H1 (cell line): ENCODE measurements around the gene AGAP3. TPM values are rescaled to one million over a fixed set of nuclear protein-coding genes. Genes with fewer than 3 reads are reported as not detected.

ENCODE experiments used
- CTCF ChIA-PET: fragments of 300-600 bp; sonication (Branson Sonifier 250); formaldehyde crosslinking; loops from one replicate; lab custom pipeline; 2021; ENCODE audit not compliant: partially characterized antibody; lab: Charles Lee
- POLR2A ChIA-PET: fragments of 300-600 bp; sonication (Branson Sonifier 250); formaldehyde crosslinking; loops from one replicate; lab custom pipeline; 2021; ENCODE audit warnings: inconsistent platforms; ENCODE audit not compliant: partially characterized antibody; lab: Charles Lee
- DNase-seq, 2 experiments: peaks; one replicate each; pipeline versions ENCODE4 v3.0.0 to v3.0.0-alpha.2; 2010 to 2022; ENCODE audit warnings: low spot score in 2 of 2, low read depth in 1 of 2, mixed read lengths in 1 of 2
- FAIRE-seq: peaks from 2 replicates; lab custom pipeline; 2011; peaks lifted over from hg19 to GRCh38; lab: Jason Lieb, UNC
- H2AFZ ChIP-seq: 2 replicates; pipeline ENCODE4 v1.8.1; 2012; ENCODE audit warnings: low read length, inconsistent platforms
- H2AK5ac ChIP-seq: 2 replicates; pipeline ENCODE4 v1.6.1; 2013; ENCODE audit warnings: low read depth, low read length
- H2BK120ac ChIP-seq: replicated peaks from 2 replicates; pipeline ENCODE3; 2013; ENCODE audit warnings: low read depth, low read length, inconsistent platforms
- H2BK12ac ChIP-seq: 2 replicates; pipeline ENCODE4 v1.6.1; 2013; ENCODE audit warnings: low read depth, low read length
- H2BK15ac ChIP-seq: 2 replicates; pipeline ENCODE4 v1.6.1; 2013; ENCODE audit warnings: low read length
- H2BK20ac ChIP-seq: 2 replicates; pipeline ENCODE4 v1.6.1; 2013; ENCODE audit warnings: low read length
- H2BK5ac ChIP-seq: 2 replicates; pipeline ENCODE4 v1.6.1; 2013; ENCODE audit warnings: low read depth, low read length
- H3K14ac ChIP-seq: 2 replicates; pipeline ENCODE4 v1.6.1; 2013; ENCODE audit warnings: inconsistent platforms; ENCODE audit not compliant: insufficient read length
- H3K18ac ChIP-seq: 2 replicates; pipeline ENCODE4 v1.6.1; 2013; ENCODE audit warnings: low read length; ENCODE audit errors: extremely low read depth
- H3K23ac ChIP-seq: 2 replicates; pipeline ENCODE4 v1.6.1; 2013; ENCODE audit warnings: inconsistent platforms; ENCODE audit not compliant: insufficient read length
- H3K23me2 ChIP-seq: 2 replicates; pipeline ENCODE4 v1.6.1; 2013; ENCODE audit warnings: low read depth, low read length
- H3K27ac ChIP-seq: 2 replicates; pipeline ENCODE4 v1.6.1; 2011; ENCODE audit warnings: low read depth, low read length, inconsistent platforms
- H3K27me3 ChIP-seq, 4 experiments: replicated peaks in 1 of 4; 1 replicate in 1 of 4; 2 replicates in 3 of 4; pipeline versions ENCODE4 v1.6.1 to v1.8.1; 2011 to 2013; ENCODE audit warnings: low read length in 3 of 4, mild to moderate bottlenecking in 3 of 4, inconsistent platforms in 2 of 4, mixed read lengths in 2 of 4, moderate library complexity in 1 of 4; ENCODE audit not compliant: control insufficient read depth in 3 of 4, insufficient read depth in 3 of 4; ENCODE audit errors: extremely low read depth in 1 of 4
- H3K36me3 ChIP-seq, 4 experiments: 2 replicates each; pipeline versions ENCODE4 v1.6.1 to v1.8.1; 2011 to 2013; ENCODE audit warnings: mild to moderate bottlenecking in 4 of 4, low read length in 3 of 4, moderate library complexity in 2 of 4, control low read depth in 1 of 4, inconsistent platforms in 1 of 4; ENCODE audit not compliant: insufficient read depth in 4 of 4, control insufficient read depth in 2 of 4
- H3K4ac ChIP-seq: replicated peaks from 2 replicates; pipeline ENCODE3; 2013; ENCODE audit warnings: low read length, low read depth, mixed read lengths, inconsistent platforms; ENCODE audit not compliant: insufficient read length
- H3K4me1 ChIP-seq, 4 experiments: replicated peaks in 1 of 4; 1 replicate in 1 of 4; 2 replicates in 3 of 4; pipeline versions ENCODE4 v1.6.1 to v1.8.1; 2011 to 2013; ENCODE audit warnings: low read length in 3 of 4, inconsistent platforms in 2 of 4, mixed read lengths in 1 of 4; ENCODE audit not compliant: insufficient read depth in 4 of 4, control insufficient read depth in 3 of 4
- H3K4me2 ChIP-seq, 2 experiments: 2 replicates each; pipeline versions ENCODE4 v1.6.1 to v1.8.1; 2011 to 2013; ENCODE audit warnings: low read depth in 2 of 2, low read length in 2 of 2, control low read depth in 1 of 2, inconsistent platforms in 1 of 2, mild to moderate bottlenecking in 1 of 2; ENCODE audit not compliant: insufficient read depth in 1 of 2
- H3K4me3 ChIP-seq, 4 experiments: fragments of 200-600, 300-600 bp in 1 of 4; sonication (generic), shearing (Covaris generic), sonication (Bioruptor Twin) in 1 of 4; 2 replicates each; pipeline versions ENCODE4 v1.5.1 to v1.8.1; 2011 to 2016; ENCODE audit warnings: low read length in 4 of 4, low read depth in 3 of 4, control low read depth in 2 of 4, inconsistent platforms in 2 of 4, mild to moderate bottlenecking in 2 of 4, mixed read lengths in 1 of 4, moderate library complexity in 1 of 4; ENCODE audit not compliant: insufficient read depth in 2 of 4; ENCODE audit errors: extremely low read depth in 1 of 4
- H3K56ac ChIP-seq: replicated peaks from 2 replicates; pipeline ENCODE3; 2013; ENCODE audit warnings: low read depth, mild to moderate bottlenecking, mixed read lengths, low read length, inconsistent platforms; ENCODE audit not compliant: insufficient read length
- H3K79me1 ChIP-seq: 2 replicates; pipeline ENCODE4 v1.6.1; 2013; ENCODE audit warnings: low read depth, low read length, control low read depth
- H3K79me2 ChIP-seq, 2 experiments: 2 replicates each; pipeline versions ENCODE4 v1.6.1 to v1.8.1; 2012 to 2013; ENCODE audit warnings: low read length in 2 of 2, mild to moderate bottlenecking in 2 of 2, inconsistent platforms in 1 of 2; ENCODE audit not compliant: insufficient read depth in 2 of 2, control insufficient read depth in 1 of 2
- H3K9ac ChIP-seq, 4 experiments: replicated peaks in 1 of 4; 1 replicate in 1 of 4; 2 replicates in 3 of 4; pipeline versions ENCODE4 v1.6.1 to v1.8.1; 2011 to 2013; ENCODE audit warnings: low read depth in 3 of 4, low read length in 3 of 4, control low read depth in 2 of 4, mild to moderate bottlenecking in 2 of 4, moderate library complexity in 2 of 4, inconsistent platforms in 1 of 4; ENCODE audit errors: extremely low read depth in 1 of 4
- H3K9me3 ChIP-seq, 2 experiments: 2 replicates each; pipeline versions ENCODE4 v1.6.1 to v1.8.1; 2012 to 2013; ENCODE audit warnings: mild to moderate bottlenecking in 2 of 2, moderate library complexity in 2 of 2, control low read depth in 1 of 2, inconsistent platforms in 1 of 2, low read depth in 1 of 2, low read length in 1 of 2, mixed read lengths in 1 of 2; ENCODE audit not compliant: insufficient read depth in 2 of 2
- H4K20me1 ChIP-seq, 2 experiments: replicated peaks in 1 of 2; 2 replicates each; pipeline versions ENCODE3 to v1.8.1; 2011 to 2013; ENCODE audit warnings: inconsistent platforms in 2 of 2, low read length in 2 of 2, mild to moderate bottlenecking in 1 of 2; ENCODE audit not compliant: insufficient read depth in 2 of 2, control insufficient read depth in 1 of 2
- H4K5ac ChIP-seq: 2 replicates; pipeline ENCODE4 v1.6.1; 2013; ENCODE audit warnings: low read length, low read depth, mixed read lengths, inconsistent platforms; ENCODE audit not compliant: insufficient read length
- H4K8ac ChIP-seq: 2 replicates; pipeline ENCODE4 v1.8.0; 2013; ENCODE audit warnings: mild to moderate bottlenecking, moderate library complexity, low read length, inconsistent platforms; ENCODE audit not compliant: insufficient read depth; ENCODE audit errors: extremely low read depth
- H4K91ac ChIP-seq: replicated peaks from 2 replicates; pipeline ENCODE3; 2013; ENCODE audit warnings: low read length, mixed read lengths, inconsistent platforms; ENCODE audit not compliant: insufficient read length
- KDM5A ChIP-seq: fragments of 200-600 bp; IDR thresholded peaks from 2 replicates; pipeline ENCODE4 v1.7.1; 2012; ENCODE audit warnings: mild to moderate bottlenecking, low read length, inconsistent platforms, mixed read lengths
- NRF1 ChIP-seq: IDR thresholded peaks from 2 replicates; pipeline ENCODE4 v1.6.1; 2011; ENCODE audit warnings: mild to moderate bottlenecking, low read depth, low read length, improper control_type of control experiment
- SAP30 ChIP-seq: fragments of 300-600 bp; sonication (generic); IDR thresholded peaks from 2 replicates; pipeline ENCODE4 v1.7.1; 2012; ENCODE audit warnings: low read length, moderate library complexity, mild to moderate bottlenecking, inconsistent platforms; ENCODE audit not compliant: insufficient read depth, insufficient replicate concordance
- SP1 ChIP-seq: IDR thresholded peaks from 2 replicates; pipeline ENCODE4 v1.6.1; 2011; ENCODE audit warnings: low read depth, low read length
- TEAD4 ChIP-seq: IDR thresholded peaks from 2 replicates; pipeline ENCODE4 v1.6.1; 2012; ENCODE audit warnings: low read depth, low read length, inconsistent platforms, mixed read lengths
- WGBS, 2 experiments: shearing (Covaris generic) in 1 of 2; methylation state at CpG; one replicate each; pipeline versions ENCODE4 v1.1.6 to v1.1.7; 2013 to 2015; ENCODE audit warnings: low lambda C conversion rate in 2 of 2, mixed read lengths in 2 of 2, inconsistent platforms in 1 of 2, low coverage in 1 of 2, missing lambda C conversion rate in 1 of 2; ENCODE audit not compliant: insufficient replicate concordance in 2 of 2, insufficient coverage in 1 of 2, insufficient read length in 1 of 2; ENCODE audit errors: extremely low coverage in 1 of 2, missing lambda C conversion rate in 1 of 2; 5-methylcytosine and 5-hydroxymethylcytosine counted together
- polyA plus RNA-seq, 7 experiments: library from polyadenylated mRNA; depleted of rRNA in 3 of 7; stranded (reverse) in 5 of 7; unstranded in 2 of 7; fragments of >200 nt in 5 of 7; fragments of 200-250 nt in 2 of 7; gene quantifications; 1 replicate in 5 of 7; 2 replicates in 1 of 7; 4 replicates in 1 of 7; pipeline versions ENCODE4 v1.2.1 to v1.2.3, GENCODE V29; 2011 to 2013; ENCODE audit warnings: missing spikeins in 2 of 7, mixed read lengths in 2 of 7
- total RNA-seq: library from RNA; stranded (reverse); fragmentation: NEBNext Ultra II Directional; extraction: Animal tissue kit (Norgen Biotek cat#: 25700); gene quantifications from 2 replicates; pipeline ENCODE4 v1.2.1, GENCODE V29; 2021

The AGAP3 gene
- total and polyA plus RNA-seq, 2 of the 8 experiments (the other 6 are each of a cell fraction or from before 2014, with no cell fraction given), result 66.4 to 120 TPM

DNA sequence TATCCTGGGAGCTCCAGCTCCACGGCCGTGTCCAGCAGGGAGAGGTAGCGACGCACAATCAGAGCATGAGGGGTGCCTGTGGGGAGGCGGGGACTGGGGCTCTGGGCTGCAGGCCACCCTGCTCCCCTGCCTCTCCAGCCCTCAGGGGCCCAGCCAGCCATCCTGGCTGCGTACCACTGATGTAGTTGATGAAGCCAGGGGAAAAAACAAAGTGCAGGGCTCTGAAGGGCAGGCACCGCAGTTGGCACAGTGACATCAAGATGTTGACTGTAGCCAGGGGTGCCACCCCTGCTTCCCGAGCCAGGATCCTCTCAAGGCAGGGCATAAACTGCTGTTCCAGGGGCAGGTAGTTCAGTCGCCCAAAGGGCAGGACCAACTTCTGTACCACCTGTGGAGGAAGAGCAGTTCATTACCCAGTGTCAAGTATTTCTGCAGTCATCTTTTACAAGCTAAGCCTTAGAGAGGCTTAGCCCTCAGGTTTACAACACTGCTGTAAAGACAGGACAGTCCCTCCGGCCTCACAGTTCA lies 8.5 kb upstream of the AGAP3 start:
- WGBS, 2 experiments, result 85% methylated on average over 10 of the region's 10 CpGs; no CpG with 5 or more reads in 1 of the 2 experiments
- no peak overlapping the region for H2BK15ac ChIP-seq
- FAIRE-seq (no peak), DNase-seq (no peak)
- peaks cover 0 to 10% of the 10 kb centered on the region in 2 experiments; a peak in 1 of 4 replicates for H3K79me2 ChIP-seq
- no peak overlapping the region for H3K14ac ChIP-seq
- H3K4me1 ChIP-seq, result peaks cover 0 to 35% (median 24%) of the 10 kb centered on the region in 4 experiments; a peak in 6 of 7 replicates
- H2BK120ac ChIP-seq, result no peak overlapping the region
- H4K8ac ChIP-seq, result peak overlapping the region; percentile 84
- peaks cover 15% of the 10 kb centered on the region for H3K23me2 ChIP-seq
- ChIA-PET CTCF (interaction anchor here (0.9 to 6.0 kb wide), 14 partner anchors 8 to 115 kb away, joined by 3 to 81 read pairs (median 8); no protein-coding TSS in a partner anchor), POLR2A (interaction anchor here (0.7 to 4.9 kb wide), 12 partner anchors 7 to 69 kb away, joined by 3 to 77 read pairs (median 4); no protein-coding TSS in a partner anchor)
- H3K27me3 ChIP-seq, result no peaks in the 10 kb centered on the region
- H2BK12ac ChIP-seq, result no peak overlapping the region
- H2AFZ ChIP-seq, result no peak overlapping the region
- H4K20me1 ChIP-seq, result peaks cover 20 to 26% of the 10 kb centered on the region in 2 experiments
- no peak overlapping the region for H2AK5ac ChIP-seq
- H3K4me2 ChIP-seq, result no peak overlapping the region; a peak in 1 of 4 replicates
- H4K91ac ChIP-seq, result no peak overlapping the region
- H3K18ac ChIP-seq, result no peak overlapping the region
- H3K36me3 ChIP-seq, result peaks cover 10 to 29% (median 27%) of the 10 kb centered on the region in 4 experiments
- H3K9ac ChIP-seq, result no peak overlapping the region
- no peak overlapping the region for H3K23ac ChIP-seq
- H2BK5ac ChIP-seq, result no peak overlapping the region
- no peak overlapping the region for H3K56ac ChIP-seq
- no peak overlapping the region for H2BK20ac ChIP-seq
- H3K27ac ChIP-seq, result no peak overlapping the region
- H3K79me1 ChIP-seq, result peaks cover 12% of the 10 kb centered on the region
- H3K4ac ChIP-seq, result no peak overlapping the region
- no peaks in the 10 kb centered on the region for H3K9me3 ChIP-seq
- H3K4me3 ChIP-seq, result no peak overlapping the region
- no peak overlapping the region for H4K5ac ChIP-seq
- TF ChIP-seq KDM5A (no peak), SAP30 (no peak), NRF1 (no peak), TEAD4 (no peak), SP1 (no peak)
